ENCODE data around the gene ACSL1. TPM values are rescaled to one million over a fixed set of nuclear protein-coding genes. Genes with fewer than 3 reads are reported as not detected.

ACSL1 gene
- total and polyA plus RNA-seq, 2 of the 8 experiments (the other 6 are each of a cell fraction or from before 2014, with no cell fraction given): 2.3 to 8.7 TPM

DNA sequence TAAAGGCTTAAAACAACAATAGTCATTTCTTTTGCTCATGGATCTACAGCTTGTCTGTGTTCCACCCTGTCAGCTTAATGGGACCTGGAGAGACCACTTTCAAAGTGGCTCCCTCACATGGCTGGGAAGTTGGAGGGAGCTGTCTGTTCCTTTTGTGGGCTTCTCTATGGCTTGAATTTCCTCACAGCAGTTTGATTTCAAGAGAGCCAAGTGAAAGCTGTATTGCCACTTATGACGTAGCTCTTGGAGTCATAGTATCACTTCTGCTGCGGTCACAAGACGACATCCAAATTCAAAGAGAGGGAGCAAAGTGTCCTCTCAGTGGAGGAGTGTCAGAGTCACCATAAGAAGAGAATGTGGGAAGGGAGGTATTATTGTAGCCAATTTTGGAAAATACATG lies 22.7 kb upstream of the ACSL1 start:
- no peak overlapping the region for H3K4me2 ChIP-seq (ENCODE audit: insufficient read depth in 1 of 2, low read depth in 2 of 2, low read length in 2 of 2)
- no peaks in the 10 kb centered on the region for H3K4me1 ChIP-seq (replicated peaks in 1 of 4; ENCODE audit: control insufficient read depth in 3 of 4, insufficient read depth in 4 of 4, low read length in 3 of 4)
- H3K79me2 ChIP-seq (ENCODE audit: control insufficient read depth in 1 of 2, insufficient read depth in 2 of 2, low read length in 2 of 2): no peaks in the 10 kb centered on the region
- 65% methylated on average over 3 of the region's 3 CpGs; no CpG with 5 or more reads in 1 of the 2 experiments for WGBS, 2 experiments (ENCODE audit: extremely low coverage in 1 of 2, insufficient coverage in 1 of 2, insufficient read length in 1 of 2, insufficient replicate concordance in 2 of 2, low coverage in 1 of 2, low lambda C conversion rate in 2 of 2, missing lambda C conversion rate in 1 of 2)
- no peaks in the 10 kb centered on the region for H4K20me1 ChIP-seq (replicated peaks in 1 of 2; ENCODE audit: control insufficient read depth in 1 of 2, insufficient read depth in 2 of 2, low read length in 2 of 2)
- POLR2A ChIA-PET (ENCODE audit: partially characterized antibody): interaction anchor here (0.7 kb wide), 1 partner anchor 117 kb away, joined by 3 read pairs; no protein-coding TSS in a partner anchor
- no peak overlapping the region for H2BK12ac ChIP-seq (ENCODE audit: low read depth, low read length)
- no peak overlapping the region for H2AK5ac ChIP-seq (ENCODE audit: low read depth, low read length)
- no peaks in the 10 kb centered on the region for H3K9me3 ChIP-seq (ENCODE audit: insufficient read depth in 2 of 2, low read depth in 1 of 2, low read length in 1 of 2)
- CTCF ChIA-PET (ENCODE audit: partially characterized antibody): interaction anchor here (0.8 to 1.4 kb wide), 4 partner anchors 11 to 157 kb away, joined by 3 to 4 read pairs (median 3); no protein-coding TSS in a partner anchor
- FAIRE-seq: no peak
- no peaks in the 10 kb centered on the region for H3K36me3 ChIP-seq (ENCODE audit: control insufficient read depth in 2 of 4, insufficient read depth in 4 of 4, low read length in 3 of 4)
- H3K79me1 ChIP-seq (ENCODE audit: low read depth, low read length): no peaks in the 10 kb centered on the region
- H3K4me3 ChIP-seq (ENCODE audit: extremely low read depth in 1 of 4, insufficient read depth in 2 of 4, low read depth in 3 of 4, low read length in 4 of 4): no peak overlapping the region
- H3K14ac ChIP-seq (ENCODE audit: insufficient read length): no peak overlapping the region
- no peak overlapping the region for H3K27ac ChIP-seq (ENCODE audit: low read depth, low read length)
- no peaks in the 10 kb centered on the region for H3K27me3 ChIP-seq (replicated peaks in 1 of 4; ENCODE audit: control insufficient read depth in 3 of 4, extremely low read depth in 1 of 4, insufficient read depth in 3 of 4, low read length in 3 of 4)
- no peak overlapping the region for H3K18ac ChIP-seq (ENCODE audit: extremely low read depth, low read length)
- H2BK20ac ChIP-seq (ENCODE audit: low read length): no peak overlapping the region
- H3K23me2 ChIP-seq (ENCODE audit: low read depth, low read length): no peaks in the 10 kb centered on the region
- no peak overlapping the region for H2AFZ ChIP-seq (ENCODE audit: low read length)
- TF ChIP-seq CTBP2 (IDR thresholded peaks at IDR 0.05; ENCODE audit: borderline replicate concordance, insufficient read depth, insufficient read length, low read length) (no peak), KDM4A (IDR thresholded peaks at IDR 0.05; ENCODE audit: low read depth, low read length, severe bottlenecking) (no peak), EGR1 (IDR thresholded peaks at IDR 0.05; ENCODE audit: borderline replicate concordance, low read depth, low read length) (no peak), TEAD4 (IDR thresholded peaks at IDR 0.05; ENCODE audit: low read depth, low read length) (no peak), SP2 (IDR thresholded peaks at IDR 0.05; ENCODE audit: low read length) (no peak), GABPA (IDR thresholded peaks at IDR 0.05; ENCODE audit: borderline replicate concordance, insufficient read depth, low read length) (no peak), JUND (IDR thresholded peaks at IDR 0.05; ENCODE audit: low read length) (no peak), KDM1A (IDR thresholded peaks at IDR 0.05; ENCODE audit: borderline replicate concordance, low read length) (no peak)
- TF ChIP-seq, protein P1, sequence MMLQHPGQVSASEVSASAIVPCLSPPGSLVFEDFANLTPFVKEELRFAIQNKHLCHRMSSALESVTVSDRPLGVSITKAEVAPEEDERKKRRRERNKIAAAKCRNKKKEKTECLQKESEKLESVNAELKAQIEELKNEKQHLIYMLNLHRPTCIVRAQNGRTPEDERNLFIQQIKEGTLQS (IDR thresholded peaks at IDR 0.05; ENCODE audit: insufficient read depth, low read depth, low read length): no peak
- TF ChIP-seq, protein P2, sequence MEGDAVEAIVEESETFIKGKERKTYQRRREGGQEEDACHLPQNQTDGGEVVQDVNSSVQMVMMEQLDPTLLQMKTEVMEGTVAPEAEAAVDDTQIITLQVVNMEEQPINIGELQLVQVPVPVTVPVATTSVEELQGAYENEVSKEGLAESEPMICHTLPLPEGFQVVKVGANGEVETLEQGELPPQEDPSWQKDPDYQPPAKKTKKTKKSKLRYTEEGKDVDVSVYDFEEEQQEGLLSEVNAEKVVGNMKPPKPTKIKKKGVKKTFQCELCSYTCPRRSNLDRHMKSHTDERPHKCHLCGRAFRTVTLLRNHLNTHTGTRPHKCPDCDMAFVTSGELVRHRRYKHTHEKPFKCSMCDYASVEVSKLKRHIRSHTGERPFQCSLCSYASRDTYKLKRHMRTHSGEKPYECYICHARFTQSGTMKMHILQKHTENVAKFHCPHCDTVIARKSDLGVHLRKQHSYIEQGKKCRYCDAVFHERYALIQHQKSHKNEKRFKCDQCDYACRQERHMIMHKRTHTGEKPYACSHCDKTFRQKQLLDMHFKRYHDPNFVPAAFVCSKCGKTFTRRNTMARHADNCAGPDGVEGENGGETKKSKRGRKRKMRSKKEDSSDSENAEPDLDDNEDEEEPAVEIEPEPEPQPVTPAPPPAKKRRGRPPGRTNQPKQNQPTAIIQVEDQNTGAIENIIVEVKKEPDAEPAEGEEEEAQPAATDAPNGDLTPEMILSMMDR (IDR thresholded peaks at IDR 0.05; ENCODE audit: control extremely low read depth in 1 of 3, insufficient read depth in 1 of 3, low read depth in 1 of 3, low read length in 3 of 3): no peak
- no peak overlapping the region for H3K23ac ChIP-seq (ENCODE audit: insufficient read length)
- H2BK5ac ChIP-seq (ENCODE audit: low read depth, low read length): no peak overlapping the region
- no peak overlapping the region for H2BK120ac ChIP-seq (replicated peaks; ENCODE audit: low read depth, low read length)
- no peak overlapping the region for H4K91ac ChIP-seq (replicated peaks; ENCODE audit: insufficient read length, low read length)
- H4K8ac ChIP-seq (ENCODE audit: extremely low read depth, insufficient read depth, low read length): no peak overlapping the region
- H3K4ac ChIP-seq (replicated peaks; ENCODE audit: insufficient read length, low read depth, low read length): no peak overlapping the region
- no peak overlapping the region for H3K56ac ChIP-seq (replicated peaks; ENCODE audit: insufficient read length, low read depth, low read length)
- no peak for DNase-seq (ENCODE audit: low read depth in 1 of 2, low spot score in 2 of 2)
- no peak overlapping the region for H4K5ac ChIP-seq (ENCODE audit: insufficient read length, low read depth, low read length)
- no peak overlapping the region for H2BK15ac ChIP-seq (ENCODE audit: low read length)
- no peak overlapping the region for H3K9ac ChIP-seq (replicated peaks in 1 of 4; ENCODE audit: extremely low read depth in 1 of 4, low read depth in 3 of 4, low read length in 3 of 4)

All from H1 (cell line).